ENCODE measurements around the gene C5orf58.

GRCh38 chr5:170190436-170191134 is 42.2 kb upstream of the C5orf58 start:
- TF ChIP-seq, protein P1, sequence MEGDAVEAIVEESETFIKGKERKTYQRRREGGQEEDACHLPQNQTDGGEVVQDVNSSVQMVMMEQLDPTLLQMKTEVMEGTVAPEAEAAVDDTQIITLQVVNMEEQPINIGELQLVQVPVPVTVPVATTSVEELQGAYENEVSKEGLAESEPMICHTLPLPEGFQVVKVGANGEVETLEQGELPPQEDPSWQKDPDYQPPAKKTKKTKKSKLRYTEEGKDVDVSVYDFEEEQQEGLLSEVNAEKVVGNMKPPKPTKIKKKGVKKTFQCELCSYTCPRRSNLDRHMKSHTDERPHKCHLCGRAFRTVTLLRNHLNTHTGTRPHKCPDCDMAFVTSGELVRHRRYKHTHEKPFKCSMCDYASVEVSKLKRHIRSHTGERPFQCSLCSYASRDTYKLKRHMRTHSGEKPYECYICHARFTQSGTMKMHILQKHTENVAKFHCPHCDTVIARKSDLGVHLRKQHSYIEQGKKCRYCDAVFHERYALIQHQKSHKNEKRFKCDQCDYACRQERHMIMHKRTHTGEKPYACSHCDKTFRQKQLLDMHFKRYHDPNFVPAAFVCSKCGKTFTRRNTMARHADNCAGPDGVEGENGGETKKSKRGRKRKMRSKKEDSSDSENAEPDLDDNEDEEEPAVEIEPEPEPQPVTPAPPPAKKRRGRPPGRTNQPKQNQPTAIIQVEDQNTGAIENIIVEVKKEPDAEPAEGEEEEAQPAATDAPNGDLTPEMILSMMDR (IDR thresholded peaks at IDR 0.05), result no peak
- TF ChIP-seq POLR2A (IDR thresholded peaks at IDR 0.05), result no peak
